ENCODE data around the gene EIF6. TPM values are rescaled to one million over a fixed set of nuclear protein-coding genes. Genes with fewer than 3 reads are reported as not detected.

Gene EIF6
- total RNA-seq, 4 donors from 2014 or later, result 63.7 to 89.4 (median 85.2) TPM

DNA sequence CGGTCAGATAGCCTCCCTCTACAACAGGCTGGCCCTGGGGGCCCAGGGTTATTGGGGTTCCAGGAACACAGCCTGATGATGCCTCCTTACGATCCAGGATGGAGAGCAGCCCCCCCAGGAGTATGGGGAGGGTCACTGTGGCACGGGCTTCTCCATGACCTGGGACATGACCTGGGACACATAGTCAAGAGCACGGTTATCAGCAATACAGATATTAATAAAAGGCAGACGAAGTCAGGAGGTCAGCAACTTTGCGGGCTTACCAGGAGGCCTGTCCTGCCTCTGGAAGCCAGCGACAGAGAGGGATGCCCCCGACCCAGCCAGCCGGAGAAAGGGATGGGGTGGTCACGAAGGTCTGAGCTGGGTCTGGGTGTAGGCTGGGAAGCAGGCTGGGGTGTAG is 7.4 kb downstream of the EIF6 start:
- DNase-seq (ENCODE audit: low spot score) (no peak), ATAC-seq (ENCODE audit: low FRiP score) (peak; percentile 1)
- no peak for TF ChIP-seq CTCF (IDR thresholded peaks at IDR 0.05)

- ATAC-seq (ENCODE audit: low FRiP score) (no peak), DNase-seq (ENCODE audit: low spot score) (no peak)
- no peak for TF ChIP-seq CTCF (IDR thresholded peaks at IDR 0.05)
These were observed 8.2 kb downstream of the EIF6 start for GRCh38 chr20:35276408-35276807.

DNA sequence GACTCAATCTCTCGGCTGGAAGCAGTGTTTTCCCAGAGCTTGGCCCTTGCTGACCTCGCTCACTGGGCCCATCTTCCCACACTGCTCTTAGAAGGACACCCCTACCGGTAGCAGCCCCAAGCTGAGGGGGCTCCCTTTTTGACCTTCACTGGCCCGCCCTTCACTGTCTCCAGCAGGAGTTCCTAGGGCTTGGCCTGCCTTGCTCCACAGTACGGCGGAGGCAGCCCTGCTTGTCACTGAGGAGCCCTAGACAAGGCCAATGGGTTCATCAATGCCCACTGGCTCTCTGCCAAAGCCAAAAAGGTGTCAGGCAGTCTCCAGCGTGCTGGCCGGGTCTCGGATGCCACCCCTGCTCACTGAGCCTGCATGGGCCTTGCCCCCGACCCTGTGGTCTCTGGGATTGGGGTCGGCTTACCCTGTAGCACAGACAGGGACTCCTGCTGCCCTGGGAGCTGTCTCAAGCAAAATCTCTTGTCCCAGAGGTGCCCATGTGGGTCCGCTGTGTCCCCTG is 8.8 kb downstream of the EIF6 start:
- ATAC-seq (ENCODE audit: low FRiP score) (no peak), DNase-seq (ENCODE audit: low spot score) (no peak)
- no peak for TF ChIP-seq CTCF (IDR thresholded peaks at IDR 0.05)

- no peak for ATAC-seq (ENCODE audit: low FRiP score)
- no peak for TF ChIP-seq CTCF (IDR thresholded peaks at IDR 0.05)
These were observed 10.1 kb downstream of the EIF6 start for GRCh38 chr20:35274172-35275092.

GRCh38 chr20:35273449-35274171 is 11.0 kb downstream of the EIF6 start:
- no peak for TF ChIP-seq CTCF (IDR thresholded peaks at IDR 0.05)
- DNase-seq (ENCODE audit: low spot score), result no peak
- no peak for ATAC-seq (ENCODE audit: low FRiP score)

More at GRCh38 chr20:35274172-35275092, 10.1 kb downstream of the EIF6 start:
- DNase-seq (ENCODE audit: low spot score), result no peak

DNA sequence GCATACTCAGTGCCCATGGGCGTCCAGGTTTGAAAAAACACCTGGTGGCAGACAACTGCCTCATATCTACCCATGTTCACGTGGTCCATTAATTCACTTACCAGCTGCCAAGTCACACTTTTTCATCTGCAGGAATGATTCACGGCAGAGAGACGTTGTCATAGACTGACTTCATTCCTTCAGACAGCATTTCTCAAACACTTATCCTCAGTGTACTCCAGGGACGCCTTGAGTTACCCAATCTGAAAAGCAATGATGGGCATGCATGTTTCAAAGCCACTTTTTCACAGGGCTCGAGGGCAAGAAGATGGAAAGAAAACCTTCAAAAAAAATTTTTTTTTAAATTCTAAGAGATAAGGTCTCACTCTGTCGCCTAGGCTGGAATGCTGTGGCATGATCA is 12.7 kb downstream of the EIF6 start:
- no peak for ATAC-seq (ENCODE audit: low FRiP score)
- DNase-seq (ENCODE audit: low spot score), result no peak

More for the DNA sequence above, 12.7 kb downstream of the EIF6 start:
- TF ChIP-seq CTCF (IDR thresholded peaks at IDR 0.05), result no peak

All from omental fat pad (tissue), 4 donors.